Measurements from ENCODE around the gene PPM1G.

GRCh38 chr2:27448381-27448780 is 39.0 kb upstream of the PPM1G start:
- TF ChIP-seq CTCF (IDR thresholded peaks at IDR 0.05; ENCODE audit: insufficient read depth, low read length) (no peak), REST (IDR thresholded peaks at IDR 0.05; ENCODE audit: insufficient replicate concordance, low read depth) (no peak)
